NCI-H345 treated with DMSO at 0.1 percent for 48 hours (cell line): ENCODE results near the gene DUS1L.

Experiments
- DNase-seq: peaks from one replicate; lab custom pipeline; 2025; ENCODE audit not compliant: unreplicated experiment; lab: John Stamatoyannopoulos, UW

The DUS1L gene

DNA sequence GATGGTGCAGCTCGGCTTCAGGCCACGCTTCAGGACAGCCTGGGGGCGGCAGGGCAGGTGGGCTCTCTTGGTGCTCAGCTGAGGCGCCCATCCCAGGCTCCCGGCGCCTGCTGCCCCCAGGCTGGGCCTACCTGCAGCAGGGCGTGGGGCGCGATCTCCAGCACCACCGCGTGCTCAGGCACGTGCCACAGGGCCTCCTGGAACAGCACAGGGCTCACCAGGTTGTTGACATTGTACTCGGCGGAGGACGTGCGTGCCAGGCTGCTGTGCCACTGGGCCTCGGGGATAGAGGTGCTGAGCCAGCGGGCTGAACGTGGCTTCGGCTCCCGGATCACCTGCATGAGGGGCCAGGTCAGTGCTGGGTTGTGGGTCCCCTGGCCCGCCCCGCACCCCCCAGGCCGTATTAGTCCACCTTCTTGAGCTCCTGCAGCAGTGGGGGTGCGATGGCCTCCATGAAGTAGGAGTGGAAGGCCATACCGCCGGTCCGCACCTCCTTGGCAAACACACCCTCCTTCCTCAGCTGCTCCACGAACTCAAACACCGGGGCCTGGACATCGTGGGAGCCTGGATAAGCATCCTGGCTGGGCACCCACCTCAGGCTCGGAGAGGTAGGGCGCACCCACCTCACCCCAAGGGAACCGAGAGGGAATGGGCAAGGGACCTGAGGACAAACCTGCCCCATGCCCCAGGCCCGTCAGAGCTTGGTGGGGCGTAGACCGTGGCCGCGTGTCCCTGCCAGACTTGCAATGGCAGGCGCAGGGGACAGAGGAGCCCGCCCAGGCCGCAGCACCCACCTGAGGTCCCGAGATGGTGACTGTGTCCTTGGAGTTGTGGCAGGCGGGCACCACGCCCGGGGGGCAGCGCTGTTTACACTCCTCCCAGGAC, 23.5 kb upstream of the DUS1L start:
- no peak for DNase-seq

DNA sequence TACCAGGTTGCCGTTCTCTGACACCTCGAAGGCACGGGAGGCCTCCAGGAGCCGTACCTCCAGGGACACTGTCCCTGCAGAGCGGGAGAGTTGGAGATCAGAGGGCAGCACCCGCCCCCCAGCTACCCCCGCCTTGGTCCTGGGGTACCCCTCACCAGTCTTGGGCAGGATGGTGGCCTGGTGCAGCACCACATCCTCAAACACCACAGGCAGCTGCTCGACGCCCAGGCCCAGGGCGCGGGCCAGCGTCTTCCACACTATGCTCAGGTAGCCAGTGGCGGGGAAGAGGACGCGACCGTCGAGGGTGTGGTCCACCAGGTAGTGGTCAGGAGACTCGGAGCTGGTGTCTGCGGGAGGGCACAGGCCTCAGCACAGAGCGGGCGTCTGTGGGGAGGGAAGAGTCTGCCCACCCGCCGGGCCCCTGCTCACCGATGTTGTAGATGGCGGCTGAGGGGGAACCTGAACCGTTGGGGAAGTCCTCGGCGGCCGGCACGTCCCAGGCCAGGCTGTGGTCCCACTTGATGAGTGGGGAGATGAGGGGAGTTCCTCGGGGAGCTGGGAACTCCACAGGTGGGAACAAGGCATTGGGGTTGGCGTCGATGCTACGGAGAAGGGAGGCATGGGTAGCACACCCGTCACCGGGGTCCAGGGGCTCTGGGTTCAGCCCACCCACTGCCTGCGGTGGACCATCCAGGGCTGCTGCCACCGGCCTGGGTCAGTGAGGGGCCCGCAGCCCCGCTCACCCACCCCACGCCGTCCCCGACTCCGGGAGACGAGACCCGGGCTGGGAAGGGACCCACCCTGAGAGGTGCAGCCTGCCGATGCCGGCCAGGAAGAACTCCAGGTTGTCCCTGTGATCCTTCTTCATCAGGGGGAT, 22.6 kb upstream of the DUS1L start:
- no peak for DNase-seq

DNA sequence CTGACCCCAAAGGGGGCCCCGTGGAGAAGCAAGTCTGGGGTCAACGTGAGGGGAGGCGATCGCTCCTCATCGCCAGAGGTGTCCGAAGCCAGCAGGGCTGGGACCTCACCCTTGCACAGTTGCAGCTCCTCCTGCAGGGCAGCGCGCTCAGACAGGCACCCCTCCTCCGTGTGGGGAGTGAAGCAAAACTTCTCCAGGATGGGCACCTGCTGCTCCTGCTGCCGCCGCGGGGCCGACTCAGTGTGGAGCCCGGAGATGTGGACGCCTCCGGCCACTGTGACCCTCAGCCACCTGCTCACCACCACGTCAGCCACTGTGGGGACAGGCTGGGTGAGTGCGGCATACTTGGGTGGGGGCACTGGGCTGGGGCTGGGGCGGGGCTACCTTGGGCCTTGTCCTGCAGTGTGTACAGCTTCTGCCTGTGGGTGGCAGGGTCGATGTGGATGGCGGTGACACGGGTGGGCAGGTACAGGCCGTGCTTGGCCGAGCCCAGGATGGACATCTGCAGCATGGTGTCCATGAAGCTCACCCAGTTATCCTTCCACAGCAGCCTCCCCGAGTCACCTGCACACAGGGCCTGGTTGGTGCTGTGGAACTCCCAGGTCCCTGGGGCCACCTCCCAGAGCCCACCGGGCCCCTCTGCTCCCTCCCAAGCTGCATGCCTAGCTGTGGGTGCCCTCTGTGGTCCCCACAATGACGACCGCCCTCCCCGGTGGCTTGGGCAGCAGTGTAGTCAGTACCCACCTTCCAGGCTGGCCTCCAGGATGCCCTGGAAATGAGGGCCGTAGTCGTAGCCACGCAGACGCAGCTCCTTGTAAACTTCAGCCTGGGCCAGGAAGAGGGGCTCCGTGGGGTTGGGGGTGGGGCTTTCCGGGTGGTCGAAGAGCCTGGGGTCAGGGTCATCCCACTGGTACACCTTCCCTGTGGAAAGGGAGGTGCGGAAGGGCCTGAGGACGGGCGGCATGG, 21.6 kb upstream of the DUS1L start:
- no peak for DNase-seq

DNA sequence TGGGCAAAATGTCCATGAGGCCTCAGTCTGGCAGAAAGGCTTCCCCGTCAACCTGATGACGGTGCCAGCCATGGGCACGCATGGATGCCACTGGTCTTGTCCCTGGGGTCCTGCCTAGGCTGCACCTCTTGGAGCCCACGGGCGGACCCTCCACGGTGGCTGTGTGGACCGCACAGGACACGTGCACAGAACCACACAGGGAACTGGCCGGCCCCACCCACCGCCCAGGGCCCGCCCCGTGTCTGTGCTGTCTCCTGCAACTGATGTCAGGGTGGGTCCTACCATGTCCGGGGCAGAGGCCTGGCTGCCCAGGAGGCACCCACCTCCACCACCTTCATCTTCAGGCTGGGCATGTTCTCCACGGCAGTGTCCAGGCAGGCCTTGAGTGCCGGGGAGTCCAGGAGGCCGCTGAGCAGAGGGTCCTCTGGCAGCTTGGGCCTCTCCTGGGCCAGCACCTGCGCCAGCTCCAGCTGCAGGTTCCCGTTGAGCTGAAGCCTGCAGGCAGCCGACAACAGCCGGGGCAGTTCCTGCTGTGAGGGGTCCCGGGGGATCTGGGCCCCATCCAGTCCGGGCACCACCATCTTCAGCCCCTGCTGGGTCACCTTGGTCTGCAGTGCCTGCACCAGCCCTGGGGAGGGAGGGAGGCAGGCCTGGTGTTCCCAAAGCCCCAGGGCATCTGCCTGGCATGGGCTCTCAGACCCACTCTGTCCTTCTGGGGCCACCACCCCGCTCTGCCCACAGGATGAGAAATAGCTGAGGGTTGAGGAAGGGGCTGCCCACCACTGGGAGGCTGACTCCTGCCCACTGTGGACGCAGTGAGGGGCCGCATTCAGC, 20.5 kb upstream of the DUS1L start:
- no peak for DNase-seq

DNA sequence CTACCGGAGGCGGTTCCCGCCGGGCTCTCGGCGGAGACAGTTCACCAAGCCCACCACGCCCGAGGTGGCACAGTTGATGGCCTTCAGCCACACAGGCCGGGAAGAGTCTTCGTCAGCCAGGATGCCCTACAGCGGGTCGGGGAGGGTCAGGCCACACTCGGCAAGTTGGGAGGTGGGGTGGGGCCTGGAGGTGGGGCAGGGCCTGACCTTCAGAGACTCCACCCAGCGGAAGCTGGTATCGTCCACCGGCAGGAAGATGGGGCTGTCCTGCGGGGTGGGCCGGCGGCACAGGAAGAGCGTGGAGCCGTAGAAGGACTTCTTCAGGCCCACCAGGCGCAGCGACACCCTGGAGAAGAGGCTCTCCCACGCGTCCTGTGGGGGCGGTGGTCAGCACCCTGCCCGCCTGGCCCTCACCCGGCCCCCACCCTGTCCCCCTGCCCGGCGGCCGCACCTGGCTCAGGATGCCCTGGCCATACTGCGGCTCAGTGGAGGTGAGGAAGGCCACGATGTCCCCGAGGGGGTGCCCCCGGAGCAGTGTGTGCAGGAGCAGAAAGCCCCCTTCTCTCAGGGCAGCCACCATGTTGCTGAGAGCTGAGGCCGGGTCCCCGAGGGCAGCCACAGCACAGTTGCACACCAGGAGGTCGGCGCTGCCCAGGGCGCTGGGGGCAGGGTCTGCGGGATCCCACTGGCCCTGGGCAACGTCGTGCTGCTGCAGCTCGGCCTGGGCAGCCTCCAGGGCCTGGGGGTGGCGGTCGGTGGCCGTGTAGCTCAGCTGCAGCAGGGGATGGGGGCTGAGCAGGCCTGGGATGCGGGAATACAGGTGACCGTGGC, 19.6 kb upstream of the DUS1L start:
- no peak for DNase-seq

DNA sequence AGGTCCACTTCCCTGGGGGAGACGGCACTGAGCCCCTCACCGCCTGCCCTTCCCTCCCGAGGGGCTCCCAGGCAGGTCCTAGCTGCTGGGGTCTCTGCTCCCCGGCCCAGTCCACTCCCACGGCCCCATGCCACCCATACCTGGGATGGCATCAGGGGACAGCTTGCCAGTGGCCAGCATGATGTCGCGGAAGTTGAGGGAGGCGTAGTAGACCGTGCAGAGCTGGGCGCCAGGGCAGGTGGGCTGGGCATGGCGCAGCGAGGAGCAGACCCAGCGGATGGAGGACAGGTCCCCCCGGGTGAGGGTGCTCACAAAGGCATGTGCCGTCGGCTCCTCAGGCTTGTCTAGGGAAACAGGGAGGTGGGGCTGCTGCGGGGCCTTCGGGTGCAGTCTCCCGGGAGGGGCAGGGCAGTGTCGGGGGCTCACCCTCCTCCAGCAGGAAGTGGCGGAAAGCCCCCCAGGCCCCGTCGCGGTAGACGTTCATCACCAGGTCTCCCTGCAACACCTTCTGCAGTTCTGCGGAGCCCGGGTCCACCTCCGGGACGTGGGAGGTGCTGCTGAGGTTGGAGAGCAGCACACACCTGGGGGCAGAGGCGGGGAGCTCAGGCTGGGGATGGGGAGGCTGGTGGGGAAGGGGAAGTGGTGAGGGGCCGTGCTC, 18.9 kb upstream of the DUS1L start:
- DNase-seq, result no peak

DNA sequence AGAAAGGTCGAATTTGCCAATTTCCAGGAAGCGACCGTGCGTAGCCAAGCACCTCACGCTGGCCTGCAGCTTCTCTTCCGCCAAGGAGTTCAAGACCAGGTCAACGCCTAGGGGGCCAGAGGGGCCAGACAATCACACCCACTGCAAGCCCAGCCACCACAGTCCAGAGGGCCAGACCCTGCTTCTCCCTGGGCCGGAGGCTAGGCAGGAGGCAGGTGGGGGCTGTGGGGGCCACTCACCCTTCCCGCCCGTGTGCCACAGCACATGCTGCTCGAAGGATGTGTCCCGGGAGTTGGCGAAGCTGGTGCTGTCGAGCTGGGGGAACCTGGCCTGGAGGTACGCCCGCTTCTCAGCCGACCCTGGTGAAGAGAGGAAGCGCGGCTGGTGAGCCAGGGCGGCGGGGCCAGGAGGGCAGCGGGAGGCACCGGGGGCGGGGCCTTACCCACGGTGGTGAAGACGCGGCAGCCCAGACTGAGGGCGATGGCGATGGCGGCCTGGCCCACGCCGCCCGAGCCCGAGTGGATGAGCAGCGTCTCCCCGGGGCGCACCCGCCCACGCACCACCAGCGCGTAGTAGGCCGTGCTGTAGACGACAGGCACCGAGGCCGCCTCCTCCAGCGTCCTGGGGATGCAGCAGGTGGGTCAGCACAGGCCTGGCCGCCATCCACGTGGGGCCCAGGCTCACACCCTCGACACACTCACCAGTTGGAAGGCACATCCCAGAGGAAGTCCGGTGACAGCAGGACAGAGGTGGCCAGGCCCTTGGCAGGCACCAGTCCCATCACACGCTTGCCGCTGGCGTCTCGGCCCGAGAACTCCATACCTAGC, 18.1 kb upstream of the DUS1L start:
- DNase-seq, result no peak

DNA sequence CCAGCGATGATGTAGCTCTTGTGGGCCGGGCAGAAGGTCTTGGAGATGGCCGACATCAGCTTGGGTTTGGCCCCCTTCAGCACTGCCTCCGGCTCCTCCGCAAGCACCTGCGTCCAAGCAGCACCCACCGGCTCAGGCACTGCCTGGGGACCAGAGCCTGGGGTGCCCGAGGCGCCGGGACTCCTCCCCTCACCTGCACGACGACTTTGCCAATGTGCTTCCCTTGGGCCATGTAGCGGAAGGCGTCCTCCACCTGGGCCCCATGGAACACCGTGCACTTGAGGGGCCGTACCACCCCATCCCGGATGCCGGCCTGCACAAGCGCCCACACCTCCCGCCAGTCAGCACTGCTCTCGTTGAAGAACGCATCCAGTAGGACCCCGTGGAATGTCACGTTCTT, 17.4 kb upstream of the DUS1L start:
- no peak for DNase-seq

DNA sequence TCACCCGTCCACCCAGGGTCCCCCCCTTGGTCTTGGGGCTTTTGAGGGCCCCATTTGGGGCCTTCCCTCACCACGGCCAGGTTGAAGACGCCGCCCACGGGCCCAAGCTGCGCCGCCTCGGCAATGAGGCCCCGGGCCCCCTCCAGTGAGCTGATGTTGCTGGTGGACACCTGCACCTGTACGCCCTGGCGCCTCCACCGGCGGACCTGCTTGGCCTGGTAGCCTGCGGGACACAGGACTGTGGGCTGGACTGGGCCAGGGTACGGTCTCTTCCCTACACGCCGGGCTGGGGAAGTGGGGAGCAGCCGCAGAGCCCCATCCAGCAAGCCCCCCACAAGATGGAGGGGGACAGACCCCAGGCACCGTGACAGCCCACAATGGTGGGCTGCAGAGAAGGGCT, 16.9 kb upstream of the DUS1L start:
- DNase-seq, result no peak

DNA sequence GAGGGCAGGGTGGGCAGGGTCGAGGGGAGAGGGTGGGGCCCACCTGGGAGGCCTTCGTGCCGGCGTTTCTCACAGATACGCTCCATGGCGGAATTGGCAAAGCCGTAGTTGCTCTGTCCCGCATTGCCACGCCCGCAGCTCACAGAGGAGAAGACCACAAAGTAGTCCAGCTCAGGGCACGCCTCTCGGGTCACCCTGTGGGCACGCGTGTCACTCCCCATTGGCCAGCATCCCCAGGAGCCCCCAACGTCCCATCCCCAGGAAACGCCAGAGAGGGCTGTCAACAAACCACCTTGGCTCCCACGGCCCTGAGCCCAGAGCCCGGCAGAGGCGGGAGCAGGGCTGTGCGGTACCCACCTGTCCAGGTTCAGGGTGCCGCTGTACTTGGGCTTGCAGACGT, 16.4 kb upstream of the DUS1L start:
- DNase-seq, result no peak

DNA sequence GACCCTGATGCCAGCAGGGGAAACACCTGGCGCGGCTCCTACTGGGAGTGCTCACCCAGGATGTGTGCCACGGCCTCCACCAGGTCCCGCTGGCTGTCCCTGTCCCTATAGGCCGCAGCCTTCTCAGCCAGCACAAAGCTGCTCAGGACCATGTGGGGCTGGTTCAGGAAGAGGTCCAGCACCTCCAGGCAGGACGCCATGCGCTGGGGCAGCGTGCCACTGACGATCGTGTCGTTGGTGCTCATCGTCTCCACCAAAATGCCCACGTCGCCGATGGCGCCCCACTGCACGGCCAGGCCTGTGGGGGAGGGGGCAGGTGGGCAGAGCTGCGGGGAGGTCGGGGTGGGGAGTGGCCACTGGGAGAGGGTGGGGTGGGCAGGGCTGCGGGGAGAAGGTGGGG, 15.9 kb upstream of the DUS1L start:
- no peak for DNase-seq

DNA sequence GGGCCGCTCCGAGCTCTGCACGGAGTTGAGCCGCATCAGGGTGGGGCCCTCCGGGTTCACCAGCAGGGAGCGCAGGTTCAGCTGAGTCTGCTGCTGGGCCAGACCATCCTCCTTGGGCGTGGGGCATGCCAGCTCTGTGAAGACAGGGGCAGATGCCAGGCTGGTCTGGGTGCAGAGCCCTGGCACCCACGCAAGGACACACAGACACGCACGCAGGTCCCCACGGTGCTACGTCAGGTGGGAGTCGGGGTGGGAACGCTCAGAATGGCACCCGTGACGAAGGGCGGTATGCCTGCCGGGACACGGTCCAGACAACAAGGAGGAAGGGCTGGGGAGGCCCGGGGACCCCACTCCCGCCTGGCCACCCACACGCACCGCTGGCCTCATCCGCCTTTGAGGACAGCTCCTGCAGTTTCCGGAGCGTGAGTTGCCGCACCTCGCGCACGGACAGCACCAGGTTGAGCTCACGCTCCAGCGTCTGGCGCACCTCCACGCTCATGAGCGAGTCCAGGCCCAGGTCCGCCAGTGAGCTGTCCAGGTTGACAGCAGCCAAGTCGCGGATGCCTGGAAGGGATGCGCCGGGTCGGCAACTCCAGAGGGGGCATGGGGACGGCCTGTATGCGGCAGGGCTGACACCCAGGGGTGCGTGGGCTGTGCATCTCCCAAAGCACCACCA, 15.3 kb upstream of the DUS1L start:
- no peak for DNase-seq

DNA sequence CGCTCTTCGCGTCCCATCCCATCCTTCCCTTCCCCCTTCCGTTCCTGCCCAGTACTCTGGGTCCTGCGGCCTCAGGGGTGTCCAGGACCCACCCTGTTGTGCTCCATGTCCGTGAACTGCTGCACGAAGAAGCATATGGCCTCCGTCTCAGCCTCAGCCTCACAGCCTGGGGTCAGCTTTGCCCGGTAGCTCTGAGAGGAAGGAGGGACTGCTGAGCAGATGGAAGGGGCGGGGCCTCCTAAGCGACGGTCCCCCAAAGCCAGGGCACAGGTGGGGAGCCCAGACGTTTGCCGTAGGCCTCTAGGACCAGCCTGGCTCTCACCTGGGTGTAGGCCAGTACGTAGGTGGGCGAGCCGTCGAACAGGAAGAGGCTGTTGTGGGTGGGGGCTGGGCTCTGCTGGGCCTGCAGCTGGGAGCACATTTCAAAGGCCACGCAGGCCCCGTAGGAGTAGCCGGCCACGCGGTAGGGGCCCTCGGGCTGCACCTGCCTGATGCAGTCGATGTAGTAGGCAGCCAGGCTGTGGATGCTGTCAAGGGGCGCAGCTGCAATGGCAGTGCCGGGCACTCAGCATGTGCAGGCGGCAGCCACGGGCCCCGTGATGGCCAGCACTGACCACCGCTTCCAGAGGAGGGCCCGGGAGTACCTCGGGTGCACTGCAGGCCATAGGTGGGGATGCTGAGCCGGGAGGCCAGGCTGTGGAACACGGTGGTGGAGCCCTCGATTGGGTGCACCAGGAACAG, 14.6 kb upstream of the DUS1L start:
- no peak for DNase-seq

DNA sequence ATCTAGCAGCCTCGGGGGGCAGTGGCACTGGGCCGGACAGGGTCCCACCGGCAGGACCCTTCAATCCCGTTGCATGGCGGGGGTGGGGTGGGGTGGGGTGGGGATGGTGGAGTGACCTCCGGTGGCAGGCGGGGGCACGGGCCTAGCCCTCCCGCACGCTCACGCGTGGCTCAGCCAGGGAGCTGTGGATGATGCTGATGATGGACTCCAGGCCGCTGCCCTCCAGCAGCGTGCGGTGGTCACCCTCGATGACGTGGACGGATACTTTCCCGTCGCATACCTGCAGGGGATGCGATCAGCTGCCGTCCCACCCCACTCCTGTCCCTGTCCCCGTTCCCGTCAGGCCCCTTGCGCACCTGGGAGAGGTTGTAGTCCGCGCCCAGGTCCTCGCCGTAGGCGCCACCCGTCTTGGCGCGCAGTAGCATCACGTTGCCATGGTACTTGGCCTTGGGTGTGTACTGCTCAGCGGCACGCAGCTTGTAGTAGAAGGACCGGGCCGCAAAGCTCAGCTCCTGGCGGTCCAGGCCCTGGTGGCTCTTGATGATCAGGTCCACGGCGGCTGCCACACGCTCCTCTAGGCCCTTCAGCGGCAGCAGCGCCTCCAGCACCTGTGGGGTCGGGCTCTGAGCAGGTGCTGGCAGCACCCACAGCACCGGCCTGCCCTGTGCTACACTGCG, 13.5 kb upstream of the DUS1L start:
- no peak for DNase-seq

DNA sequence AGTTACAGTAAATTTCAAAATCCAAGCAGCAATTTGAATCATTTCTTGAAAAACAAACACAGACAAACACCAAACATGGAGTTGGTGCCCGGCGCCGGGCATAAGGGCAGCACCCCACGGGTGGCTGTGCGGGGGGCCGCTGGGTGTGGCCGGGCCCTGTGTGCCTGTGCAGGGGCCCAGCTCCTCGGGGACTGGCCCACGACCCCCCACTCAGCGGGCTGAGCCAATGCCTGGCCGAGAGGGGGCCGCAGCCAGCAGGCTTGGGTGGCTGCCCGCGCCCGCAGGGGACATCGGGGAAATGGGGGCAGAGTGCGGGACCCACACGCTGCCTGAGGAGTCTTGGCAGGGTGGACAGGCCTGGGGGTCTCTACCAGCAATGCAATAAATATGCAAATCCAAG, 12.8 kb upstream of the DUS1L start:
- DNase-seq, result no peak
